Stimulated activated CD4-positive, alpha-beta T cell treated with anti-CD3 and anti-CD28 coated beads, Interleukin-4, amount 100 ng/mL, for 48 hours (primary cell): ENCODE data around the gene TUG1.

Experiments used
- DNase-seq, 2 donors: peaks; one replicate each; pipeline ENCODE4 v3.0.0-alpha.2; 2020; ENCODE audit warnings: low read depth in 2 of 2

Gene TUG1

DNA sequence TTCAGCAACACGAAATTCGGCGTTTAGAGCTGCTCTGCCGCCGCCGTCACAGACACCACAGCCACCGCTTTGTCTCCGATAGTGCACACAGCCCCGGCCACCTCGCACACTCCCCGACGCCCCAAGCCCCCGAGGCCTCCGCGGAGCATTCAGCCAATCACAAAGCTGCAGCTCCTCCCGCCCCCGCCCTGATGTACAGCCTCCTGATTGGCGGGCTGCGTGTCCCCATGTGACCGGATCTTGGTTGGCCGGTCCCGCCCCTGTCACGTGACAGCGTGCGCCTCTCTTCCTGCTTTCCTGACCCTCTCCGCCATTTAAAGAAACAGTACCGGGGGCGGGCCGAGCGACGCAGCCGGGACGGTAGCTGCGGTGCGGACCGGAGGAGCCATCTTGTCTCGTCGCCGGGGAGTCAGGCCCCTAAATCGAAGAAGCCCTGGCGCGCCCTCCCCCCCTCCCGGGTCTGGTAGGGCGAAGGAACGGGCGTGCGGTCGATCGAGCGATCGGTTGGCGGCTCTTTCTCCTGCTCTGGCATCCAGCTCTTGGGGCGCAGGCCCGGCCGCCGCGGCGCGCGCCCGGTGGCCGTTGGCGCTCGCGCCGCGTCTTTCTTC lies at the start of gene TUG1:
TSS of gene TUG1 (plus strand) at position 342 of the 608 bp plus-strand sequence.
- DNase-seq: peak; percentile 92 to 97

DNA sequence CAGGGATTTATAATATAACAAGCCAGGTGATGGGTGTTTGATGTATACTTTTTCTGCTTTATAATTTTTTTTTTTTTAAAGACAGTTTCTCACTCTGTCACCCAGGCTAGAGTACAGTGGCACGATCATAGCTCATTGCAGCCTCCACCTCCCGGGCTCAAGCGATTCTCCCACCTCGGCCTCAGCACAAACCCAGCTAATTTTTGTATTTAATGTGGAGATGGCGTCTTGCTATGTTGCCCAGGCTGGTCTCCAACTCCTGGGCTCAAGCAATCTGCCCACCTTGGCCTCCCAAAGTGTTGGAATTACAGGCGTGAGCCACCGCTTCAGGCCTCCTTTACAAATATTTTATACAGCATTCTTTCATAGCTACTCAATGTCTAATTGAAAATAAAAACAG lies 49.1 kb upstream of the TUG1 start:
- DNase-seq: no peak

DNA sequence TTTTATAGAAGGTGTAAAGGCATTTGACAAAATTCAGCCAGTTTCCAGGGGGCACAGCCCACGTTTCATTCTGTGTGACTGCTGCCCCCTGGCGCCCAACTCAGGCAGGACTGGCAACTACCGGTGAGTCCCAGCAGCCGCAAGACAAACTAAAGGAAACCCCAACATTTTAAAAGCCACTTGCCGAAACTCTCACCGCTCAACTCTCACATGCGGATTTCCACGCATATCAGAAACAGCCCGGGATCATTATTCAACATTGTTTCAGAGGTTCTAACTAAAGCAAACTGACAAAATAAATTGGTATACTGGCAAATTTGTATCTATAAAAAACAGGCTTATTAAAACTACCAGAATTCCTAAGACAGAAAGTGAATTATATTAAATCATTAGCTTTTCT lies 48.7 kb upstream of the TUG1 start:
- DNase-seq: peak; percentile 76 to 86

DNA sequence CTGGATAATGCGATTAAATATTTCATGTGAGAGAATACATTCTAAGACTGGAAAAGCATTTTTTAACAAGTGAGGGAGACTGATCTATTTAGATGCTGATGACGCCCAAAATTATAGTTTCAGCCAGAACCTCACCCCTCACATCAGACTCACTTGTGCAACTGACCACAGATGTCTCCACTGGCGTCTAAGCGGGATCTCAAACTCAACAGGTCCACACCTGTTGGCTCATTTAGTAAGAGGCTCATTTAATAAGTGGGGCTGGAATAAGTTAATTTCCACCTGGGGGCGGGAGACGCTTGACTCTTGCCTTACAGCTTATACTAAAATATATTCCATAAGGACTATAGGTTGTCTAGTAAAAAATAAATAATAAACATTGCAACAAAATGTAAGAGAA lies 48.0 kb upstream of the TUG1 start:
- no peak for DNase-seq

DNA sequence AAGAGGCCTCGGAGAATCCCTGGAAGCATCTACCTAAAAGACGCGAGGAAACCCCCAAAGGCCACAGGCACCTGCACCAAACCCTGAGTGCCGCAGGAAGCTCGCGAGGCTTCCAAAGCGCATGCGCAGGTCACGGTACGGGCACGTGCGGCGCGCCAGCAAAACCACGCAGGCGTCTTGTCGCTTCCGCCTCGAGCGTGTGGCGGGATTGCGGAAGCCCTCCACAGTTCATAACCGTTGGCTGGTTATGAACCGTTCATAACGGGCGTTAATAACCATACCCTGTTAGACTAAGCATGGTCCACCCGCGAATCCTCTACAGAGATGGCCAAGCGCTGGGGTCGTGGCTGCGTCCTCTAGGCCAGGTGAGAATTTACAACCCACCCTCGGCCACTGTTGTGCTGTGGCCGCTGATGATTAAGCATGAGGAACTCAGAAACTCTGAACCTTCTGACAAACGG lies 46.9 kb upstream of the TUG1 start:
- DNase-seq: peak; percentile 59 to 74

DNA sequence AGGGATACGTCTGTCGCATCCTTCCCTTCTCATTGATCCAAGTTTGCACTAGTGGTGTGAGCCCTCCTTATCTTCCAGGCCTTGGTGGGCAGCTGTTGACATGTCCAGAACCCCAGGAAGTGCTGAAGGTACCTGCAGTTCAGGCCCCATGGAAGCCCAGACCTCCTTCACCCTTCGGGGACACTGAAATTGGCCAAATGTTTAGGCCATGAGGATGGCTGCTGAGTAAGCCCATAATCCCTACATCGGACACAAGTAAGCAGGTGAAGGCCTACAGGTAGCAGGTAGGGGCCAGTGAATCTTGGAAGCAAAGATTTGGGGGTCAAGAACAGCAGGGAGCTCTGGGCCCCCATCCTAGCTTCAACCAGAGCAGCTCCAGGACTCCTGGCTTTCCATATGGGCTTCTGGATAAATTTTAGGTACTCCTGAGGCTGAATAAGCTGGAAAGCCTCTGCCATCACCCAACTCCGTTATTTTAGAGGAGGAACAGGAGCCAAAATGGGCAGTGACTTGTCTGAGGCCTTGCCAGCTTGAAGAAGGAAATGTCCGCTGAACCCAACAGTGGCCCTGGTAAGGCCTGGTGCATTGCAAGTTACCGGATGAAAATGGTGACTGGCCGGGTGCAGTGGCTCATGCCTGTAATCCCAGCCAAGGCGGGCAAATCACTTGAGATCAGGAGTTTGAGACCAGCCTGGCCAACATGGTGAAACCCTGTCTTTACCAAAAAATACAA lies 45.7 kb upstream of the TUG1 start:
- DNase-seq: no peak

DNA sequence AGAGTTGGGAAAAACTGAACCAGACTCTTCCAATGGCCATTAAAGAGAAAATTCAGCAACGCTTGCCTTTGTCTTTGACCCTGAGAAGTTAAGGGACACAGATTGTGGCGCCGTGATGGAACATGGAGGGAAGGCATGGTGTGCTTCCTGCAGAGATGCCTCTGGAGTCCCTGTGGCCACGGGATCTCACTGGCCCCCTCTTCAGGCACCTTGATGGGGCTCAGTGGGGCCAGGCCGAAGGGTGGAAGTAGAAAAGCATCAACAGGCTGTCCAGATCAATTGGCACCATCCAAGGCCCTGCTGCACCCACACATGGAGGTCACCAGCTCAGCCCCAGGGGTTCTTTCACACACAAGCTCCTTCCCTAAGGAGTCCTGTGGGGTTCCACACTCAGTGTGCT lies 43.4 kb upstream of the TUG1 start:
- DNase-seq: no peak

DNA sequence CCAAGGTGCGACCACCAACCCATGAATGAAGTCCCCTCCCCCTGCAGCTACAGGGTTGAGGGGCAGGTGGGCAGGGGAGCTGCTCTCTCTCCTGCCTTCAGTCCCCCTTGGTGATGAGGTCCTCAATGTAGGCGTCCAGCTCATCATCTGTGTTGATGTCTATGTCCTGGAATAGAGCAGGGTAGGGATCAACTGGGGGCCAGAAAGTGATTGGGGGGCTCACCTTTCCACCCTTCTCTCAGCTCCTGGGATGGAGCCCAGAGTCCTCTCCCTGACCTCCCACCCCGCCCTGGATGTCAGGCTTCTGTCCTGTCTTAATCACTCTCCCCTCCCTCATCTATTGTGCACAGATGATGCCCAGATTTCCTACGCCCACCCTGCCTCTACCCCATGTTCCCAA lies 42.4 kb upstream of the TUG1 start:
- no peak for DNase-seq

DNA sequence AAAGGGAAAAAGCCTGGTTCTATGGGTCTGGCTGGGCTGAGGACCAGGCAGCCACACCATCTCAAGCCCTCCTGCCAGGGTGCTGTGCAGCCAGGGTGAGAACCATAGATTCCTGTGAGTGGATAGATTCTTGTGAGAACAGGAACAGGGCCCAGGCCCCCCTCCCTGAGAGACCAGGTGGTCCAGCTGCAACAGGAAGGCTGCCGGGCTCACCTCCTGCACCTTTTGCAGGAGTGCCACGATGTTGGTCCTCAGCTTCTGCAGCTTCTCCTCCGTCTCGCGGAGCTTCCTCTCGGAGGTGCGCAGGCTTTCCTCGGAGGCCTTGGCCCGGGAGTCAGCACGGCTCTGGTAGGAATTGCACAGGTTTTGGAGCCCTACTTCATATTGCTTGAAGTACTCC lies 41.3 kb upstream of the TUG1 start:
- DNase-seq: no peak

DNA sequence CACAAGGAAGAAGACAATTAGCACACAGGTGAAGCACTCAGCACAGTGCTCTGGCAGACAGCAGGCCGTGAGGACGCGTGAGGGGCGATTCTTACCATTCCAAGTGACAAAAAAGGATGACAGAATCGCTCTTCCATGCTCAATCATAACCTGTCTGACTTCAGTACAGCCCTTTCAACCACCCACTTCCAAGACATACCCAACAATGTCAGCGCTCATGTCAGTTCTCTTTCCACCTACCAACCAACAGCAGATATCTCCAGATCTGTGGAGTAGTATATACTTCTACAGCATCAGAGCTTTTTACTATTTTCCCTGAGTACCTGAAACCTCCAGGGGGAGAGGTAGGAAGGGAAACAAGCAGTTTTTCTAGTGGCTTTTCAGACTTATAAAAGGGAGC lies 40.7 kb upstream of the TUG1 start:
- DNase-seq: no peak

DNA sequence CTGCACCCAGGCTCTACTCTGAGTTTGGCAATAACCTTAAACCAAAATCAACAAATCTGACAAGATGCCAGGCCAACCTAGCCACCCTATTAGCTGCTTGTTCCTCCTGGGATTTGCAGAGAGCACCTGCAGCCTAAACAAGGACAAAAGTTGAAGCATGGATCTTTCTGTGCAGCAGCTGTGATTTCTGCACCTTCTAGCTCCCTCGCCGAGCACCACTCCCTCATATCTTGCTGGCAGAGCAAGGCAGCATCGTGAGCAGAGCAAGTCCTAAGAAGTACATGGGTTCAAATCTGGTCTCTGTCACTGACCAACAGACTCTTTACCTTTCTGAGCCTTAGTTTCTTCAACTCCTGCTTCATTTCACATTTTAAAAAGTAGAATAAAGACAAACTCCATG lies 38.8 kb upstream of the TUG1 start:
- DNase-seq: no peak

DNA sequence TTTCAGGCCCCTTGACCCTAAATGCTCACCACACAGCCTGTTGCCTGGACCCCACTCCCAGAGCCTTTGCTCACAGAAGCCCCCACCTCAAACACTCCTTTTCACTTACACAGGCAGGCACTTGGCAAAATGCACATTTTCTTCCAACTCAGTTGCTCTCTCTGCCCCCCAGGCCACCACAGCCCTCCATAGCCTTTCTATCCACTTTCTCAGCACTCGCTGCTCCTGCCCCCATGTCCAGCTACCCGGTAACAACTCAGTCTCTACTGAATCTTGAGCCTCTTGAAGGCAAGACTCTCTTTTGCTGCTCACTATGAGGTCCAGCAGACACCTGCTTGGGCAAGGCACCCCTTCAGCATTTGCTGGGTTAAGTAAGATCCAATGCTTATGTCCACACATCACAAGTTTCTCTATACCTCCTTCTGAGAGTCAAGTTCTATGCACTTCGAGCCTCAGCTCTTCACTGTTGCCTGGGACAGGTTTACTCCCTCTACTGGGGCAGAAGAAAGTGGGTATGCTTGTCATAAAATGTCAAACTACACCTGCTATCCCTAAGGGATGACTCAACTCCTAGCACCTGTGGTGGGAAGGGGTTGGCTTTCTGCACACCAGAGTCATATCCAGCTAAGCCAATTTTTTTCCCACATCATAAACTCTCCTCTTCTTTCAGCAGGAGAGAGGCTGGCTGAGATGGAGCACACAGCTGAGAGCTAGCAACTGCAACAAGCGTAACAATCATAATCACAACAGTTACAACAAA lies 37.3 kb upstream of the TUG1 start:
- no peak for DNase-seq

DNA sequence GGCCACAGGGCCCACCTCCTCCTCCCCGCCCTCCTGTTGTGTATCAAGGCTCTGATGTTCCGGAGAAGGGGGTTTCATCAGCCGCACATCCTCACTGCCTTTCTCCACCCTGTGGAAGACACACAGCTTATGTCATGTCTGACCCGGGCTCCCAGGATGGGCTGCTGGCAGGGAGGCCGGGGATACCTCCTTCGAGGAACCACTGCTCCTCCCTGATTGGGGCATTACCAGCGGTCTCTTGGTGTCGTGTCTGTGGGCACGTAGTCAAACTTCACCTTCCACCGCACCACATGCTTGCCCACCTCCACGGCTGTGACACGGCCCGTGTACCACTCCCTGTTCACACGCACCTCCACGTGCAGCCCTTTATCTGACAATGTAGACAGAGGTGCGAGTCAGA lies 36.4 kb upstream of the TUG1 start:
- no peak for DNase-seq

DNA sequence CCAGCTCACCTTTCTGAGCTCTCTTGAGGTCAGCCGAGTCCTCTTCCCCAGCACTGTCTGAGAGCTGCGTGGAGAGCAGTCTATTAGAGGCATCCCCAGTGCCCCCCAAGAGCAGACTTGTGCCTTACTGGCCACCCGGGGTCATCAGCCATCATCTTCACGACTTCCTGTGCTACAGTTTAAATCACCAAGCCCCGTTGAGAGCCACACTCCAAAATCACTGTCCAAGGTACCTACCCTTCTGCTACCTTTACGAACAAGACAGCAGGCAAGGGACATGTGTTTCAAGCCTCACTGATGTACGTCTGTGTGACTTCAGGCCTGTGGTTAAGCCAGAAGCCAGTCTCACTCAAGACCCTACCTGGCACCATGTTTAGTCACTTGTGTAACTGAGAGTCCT lies 35.6 kb upstream of the TUG1 start:
- no peak for DNase-seq

DNA sequence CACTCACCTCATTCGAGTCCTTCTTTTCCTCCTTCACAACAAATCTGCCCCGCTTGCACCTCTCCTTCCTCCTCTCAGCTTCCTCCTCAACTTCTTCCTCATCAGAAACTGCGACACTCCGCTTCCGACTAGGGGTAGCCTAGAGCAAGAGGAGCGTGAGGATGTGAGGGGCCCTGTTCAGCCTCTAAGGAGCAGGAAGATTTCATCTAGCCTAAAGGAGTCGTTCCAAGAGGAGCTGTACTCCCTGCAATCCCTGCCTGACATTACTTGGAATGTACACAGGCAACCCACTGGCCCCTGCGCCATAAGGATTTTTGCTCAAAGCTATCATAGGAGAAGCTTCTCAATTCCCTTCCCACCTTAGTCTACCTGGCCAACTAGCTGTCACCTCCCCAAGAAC lies 35.0 kb upstream of the TUG1 start:
- DNase-seq: no peak

DNA sequence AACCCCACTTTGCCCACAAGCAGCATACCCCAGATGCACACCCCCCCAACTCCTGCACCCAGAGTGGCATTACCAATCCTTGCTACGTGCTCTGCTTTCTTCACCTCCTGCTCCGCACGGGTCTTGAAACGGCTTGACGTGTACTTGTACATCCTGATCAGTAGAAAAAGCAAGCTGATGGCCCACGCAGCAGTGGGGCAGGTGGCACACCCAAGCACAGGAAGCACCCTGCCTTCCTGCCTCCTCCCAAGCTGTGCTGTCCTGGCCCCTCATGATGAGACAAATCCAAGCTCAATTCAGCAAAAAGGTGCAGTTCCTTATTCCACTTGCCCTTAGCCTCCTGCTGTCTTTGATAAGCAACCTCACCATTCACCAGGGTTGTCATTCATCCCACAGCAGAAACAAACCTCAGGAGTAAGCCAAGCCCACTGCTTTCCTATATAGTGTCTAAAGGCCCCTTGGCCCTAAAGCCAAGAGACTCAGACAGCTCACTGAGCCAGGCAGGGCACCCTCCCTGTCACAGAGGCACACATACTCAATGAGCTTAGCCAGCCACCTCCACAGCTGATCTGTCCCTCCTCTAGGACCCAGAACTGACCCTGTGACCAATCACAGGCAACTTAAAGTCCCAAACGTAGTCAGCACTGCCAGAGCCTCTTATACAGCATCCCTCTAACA lies 28.2 kb upstream of the TUG1 start:
- no peak for DNase-seq

DNA sequence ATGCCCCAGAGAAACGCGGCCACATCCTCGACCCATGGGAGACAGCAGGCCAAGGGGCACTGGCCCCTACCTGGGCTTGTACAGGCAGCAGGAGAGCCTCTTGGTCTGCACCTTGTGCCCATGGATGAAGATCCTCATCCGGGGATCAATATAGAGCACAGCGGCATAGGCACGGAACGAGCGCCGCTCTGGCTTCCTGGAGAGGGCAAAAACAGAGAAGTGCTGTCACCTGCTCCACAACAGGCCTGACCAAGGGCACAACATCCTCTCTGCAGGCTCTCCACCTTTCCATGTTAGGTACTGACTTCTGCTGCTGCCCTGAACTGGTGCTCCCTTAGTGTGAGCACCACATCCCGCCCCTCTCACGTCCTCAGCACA lies 27.7 kb upstream of the TUG1 start:
- DNase-seq: no peak

DNA sequence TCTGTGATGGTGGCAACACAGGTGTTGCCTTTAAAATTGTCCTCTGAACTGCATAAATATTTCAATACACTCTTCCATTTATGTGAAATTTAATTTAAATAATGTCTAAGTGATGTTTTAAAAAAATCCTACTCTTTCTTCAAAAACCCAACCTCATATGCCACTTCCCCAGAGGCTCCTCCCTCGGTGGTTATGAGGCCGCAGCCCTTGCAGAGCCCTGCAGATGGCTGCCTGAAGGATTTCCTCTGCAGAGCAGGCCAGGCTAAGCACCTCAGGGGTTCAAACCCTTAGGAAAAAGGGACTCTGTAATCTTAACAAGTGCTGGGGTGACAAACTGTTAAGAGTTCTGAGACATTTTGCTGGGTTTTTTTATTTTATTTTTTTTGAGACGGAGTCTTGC lies 25.7 kb upstream of the TUG1 start:
- no peak for DNase-seq

DNA sequence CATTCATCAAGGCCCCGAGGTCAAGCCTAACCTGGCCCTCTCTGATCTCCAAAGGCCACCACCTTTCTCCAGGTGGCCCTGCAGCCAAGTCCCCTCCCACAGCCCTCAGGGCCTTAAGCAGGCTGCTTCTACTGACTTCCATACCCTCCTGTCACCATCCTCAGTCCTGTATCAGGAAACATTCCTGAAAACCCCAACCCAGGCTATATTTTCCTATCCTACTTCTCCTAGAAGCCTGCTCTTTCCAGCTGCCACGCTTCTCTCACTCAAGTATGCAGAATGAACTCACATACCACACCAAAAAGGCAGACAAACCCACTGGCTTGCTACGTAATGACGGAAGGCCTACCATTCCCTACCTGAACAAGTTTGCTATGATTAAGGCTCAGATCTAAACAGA lies 24.1 kb upstream of the TUG1 start:
- DNase-seq: no peak

DNA sequence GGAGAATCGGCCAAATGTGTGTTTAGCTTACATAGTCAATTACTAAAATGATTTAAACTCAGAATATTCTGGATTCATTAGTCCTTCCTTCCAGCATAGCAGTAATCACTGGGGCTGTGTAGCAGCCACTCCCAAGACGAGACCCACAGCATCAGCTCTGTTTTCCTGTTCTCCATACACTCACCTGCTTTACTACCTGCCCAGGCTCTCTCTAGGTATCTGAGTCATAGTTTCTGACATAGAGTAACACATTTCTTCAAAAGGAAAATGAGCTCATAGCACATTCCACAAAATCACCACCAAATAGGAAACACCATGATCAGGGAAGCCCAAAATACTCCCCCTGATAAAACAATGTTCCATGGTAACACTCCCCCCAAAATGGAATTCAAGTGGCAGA lies 23.4 kb upstream of the TUG1 start:
- DNase-seq: no peak

DNA sequence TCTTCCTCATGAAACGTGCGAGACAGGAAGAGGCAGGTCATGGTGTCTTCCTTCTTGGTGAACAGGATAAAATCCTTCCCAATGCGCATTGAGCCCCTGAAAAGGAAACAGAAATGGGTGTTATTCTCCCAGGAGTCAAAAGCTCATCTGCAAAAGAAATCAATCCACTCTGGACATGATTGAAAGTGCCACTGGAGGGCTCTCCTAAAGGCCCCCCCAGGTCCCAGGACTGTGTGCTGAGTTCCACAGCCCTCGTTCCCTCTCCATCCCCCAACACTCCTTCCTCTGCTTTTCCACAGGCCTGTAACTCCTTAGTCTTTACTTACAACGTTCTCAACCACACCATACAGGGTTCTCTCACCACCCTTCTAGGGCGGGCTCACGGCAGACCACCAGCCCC lies 22.7 kb upstream of the TUG1 start:
- DNase-seq: no peak

DNA sequence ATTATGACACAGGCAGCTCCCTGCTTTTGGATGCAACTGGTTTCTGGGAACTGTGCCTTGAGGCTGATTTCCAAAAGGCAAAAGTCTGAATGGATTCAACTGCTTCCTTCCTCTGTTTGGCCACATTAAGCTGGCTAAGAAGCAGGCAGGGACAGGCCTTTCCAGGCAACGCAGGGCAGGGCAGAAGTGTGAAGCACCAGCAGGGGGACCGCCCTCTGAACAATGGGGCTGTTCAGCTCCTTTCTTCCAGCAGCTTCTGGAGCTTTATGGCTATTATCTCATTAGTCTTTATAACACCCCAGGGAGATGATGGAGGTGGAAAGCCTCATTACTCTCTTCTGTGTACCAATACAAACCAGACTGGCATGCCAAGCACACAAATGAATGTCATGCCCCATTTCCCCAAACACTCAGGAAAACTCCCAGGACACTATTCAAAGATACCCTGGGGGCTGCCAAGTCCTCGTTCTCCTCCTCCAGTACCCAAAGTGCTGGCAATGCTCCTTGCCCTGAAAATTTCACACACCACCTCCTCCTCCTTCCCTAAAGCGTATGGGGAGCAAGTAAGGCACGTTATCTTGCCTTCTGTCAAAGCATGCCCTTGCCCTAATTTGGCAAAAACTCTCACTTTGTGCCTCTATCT lies 21.8 kb upstream of the TUG1 start:
- DNase-seq: no peak
